Measurements from ENCODE around the gene TRHDE.

Gene TRHDE, protein sequence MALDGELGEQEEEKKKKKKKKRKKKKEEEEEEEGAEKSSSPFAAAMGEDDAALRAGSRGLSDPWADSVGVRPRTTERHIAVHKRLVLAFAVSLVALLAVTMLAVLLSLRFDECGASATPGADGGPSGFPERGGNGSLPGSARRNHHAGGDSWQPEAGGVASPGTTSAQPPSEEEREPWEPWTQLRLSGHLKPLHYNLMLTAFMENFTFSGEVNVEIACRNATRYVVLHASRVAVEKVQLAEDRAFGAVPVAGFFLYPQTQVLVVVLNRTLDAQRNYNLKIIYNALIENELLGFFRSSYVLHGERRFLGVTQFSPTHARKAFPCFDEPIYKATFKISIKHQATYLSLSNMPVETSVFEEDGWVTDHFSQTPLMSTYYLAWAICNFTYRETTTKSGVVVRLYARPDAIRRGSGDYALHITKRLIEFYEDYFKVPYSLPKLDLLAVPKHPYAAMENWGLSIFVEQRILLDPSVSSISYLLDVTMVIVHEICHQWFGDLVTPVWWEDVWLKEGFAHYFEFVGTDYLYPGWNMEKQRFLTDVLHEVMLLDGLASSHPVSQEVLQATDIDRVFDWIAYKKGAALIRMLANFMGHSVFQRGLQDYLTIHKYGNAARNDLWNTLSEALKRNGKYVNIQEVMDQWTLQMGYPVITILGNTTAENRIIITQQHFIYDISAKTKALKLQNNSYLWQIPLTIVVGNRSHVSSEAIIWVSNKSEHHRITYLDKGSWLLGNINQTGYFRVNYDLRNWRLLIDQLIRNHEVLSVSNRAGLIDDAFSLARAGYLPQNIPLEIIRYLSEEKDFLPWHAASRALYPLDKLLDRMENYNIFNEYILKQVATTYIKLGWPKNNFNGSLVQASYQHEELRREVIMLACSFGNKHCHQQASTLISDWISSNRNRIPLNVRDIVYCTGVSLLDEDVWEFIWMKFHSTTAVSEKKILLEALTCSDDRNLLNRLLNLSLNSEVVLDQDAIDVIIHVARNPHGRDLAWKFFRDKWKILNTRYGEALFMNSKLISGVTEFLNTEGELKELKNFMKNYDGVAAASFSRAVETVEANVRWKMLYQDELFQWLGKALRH

DNA sequence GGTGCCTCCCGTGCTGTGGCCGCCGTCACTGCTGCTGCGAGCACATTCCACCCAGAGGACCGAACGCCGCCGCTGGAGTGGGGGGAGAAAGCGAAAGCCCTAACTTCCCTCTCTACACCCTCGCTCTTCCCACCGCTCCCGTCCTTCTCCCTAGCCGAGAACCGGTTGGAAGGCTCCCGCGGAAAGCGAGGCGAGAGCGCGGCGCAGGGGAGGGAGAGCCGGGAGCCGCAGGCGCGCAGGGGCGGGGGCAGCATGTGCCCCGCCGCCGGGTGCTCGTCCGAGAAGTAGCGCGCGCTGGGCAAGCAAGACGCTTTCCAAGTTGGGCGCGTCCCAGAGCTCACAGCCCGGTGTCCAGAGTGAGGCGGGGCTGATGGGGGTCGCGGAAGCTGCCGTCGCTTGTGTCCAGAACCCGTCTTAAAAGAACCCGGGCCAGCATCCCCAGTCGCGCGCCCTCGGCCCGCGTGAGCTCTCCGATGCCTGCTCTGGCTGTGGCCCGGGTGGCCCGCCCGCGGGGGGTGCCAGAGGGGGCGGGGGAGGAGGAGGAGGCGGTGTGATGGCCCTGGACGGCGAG lies at the start of gene TRHDE:
TRHDE (plus strand) TSS at position 280 of the 571 bp plus-strand sequence; CDS start at position 554, 274 bp downstream.
- no peak for TF ChIP-seq POLR2A (IDR thresholded peaks at IDR 0.05; ENCODE audit: low read depth, low read length)
- DNase-seq (ENCODE audit: insufficient read length, low spot score) (no peak), FAIRE-seq (no peak)

DNA sequence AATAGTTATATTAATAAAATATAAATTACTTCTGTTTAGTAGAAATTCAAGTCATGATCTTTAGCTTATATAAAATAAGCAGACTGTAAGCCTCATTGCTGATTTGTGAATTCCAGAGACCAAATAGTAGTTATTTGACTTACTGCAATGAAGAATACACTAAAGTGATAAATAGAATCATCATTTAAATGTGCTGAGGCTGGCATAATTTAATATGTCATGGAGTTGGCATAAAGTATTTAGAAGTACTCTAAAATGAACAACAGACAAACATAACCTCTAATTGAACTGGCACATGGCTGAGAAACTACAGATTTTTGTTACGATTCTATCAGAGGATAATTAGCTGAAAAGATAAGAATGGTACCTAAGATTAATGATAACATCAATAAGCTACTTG lies 45.7 kb upstream of the TRHDE start:
- DNase-seq (ENCODE audit: insufficient read length, low spot score) = no peak
- no peak for FAIRE-seq
- no peak for TF ChIP-seq POLR2A (IDR thresholded peaks at IDR 0.05; ENCODE audit: low read depth, low read length)

DNA sequence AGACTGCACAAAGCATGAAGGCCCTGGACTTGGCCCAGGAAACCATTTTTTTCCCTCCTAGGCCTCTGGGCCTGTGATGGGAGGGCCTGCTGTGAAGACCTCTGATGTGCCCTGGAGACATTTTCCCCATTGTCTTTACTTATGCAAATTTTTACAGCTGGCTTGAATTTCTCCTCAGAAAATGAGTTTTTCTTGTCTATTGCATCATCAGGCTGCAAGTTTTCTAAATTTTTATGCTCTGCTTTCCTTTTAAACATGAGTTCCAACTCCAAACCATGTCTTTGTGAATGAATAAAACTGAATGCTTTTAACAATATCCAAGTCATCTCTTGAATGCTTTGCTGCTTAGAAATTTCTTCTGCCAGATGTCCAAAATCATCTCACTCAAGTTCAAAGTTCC lies 43.7 kb upstream of the TRHDE start:
- FAIRE-seq (no peak), DNase-seq (ENCODE audit: insufficient read length, low spot score) (no peak)
- TF ChIP-seq POLR2A (IDR thresholded peaks at IDR 0.05; ENCODE audit: low read depth, low read length) = no peak

DNA sequence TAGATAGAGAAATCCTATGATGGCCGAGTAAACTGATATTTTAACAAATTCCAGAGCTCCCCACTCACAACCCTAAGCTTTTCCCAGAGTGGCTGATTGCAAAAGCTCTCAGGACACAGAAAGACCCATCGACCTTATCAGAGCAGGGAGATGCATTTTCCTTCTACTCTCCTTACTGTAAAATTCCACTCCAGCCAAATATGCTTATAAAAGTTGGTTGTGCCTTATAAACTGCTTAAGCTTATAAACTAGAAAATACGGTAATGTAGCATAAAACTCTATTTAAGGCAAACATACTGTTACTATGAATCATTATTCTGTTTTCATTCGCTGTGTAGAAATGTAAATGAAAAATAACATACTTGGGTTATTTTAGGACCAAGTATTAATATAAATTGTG lies 41.6 kb upstream of the TRHDE start:
- DNase-seq (ENCODE audit: insufficient read length, low spot score) (no peak), FAIRE-seq (no peak)
- TF ChIP-seq POLR2A (IDR thresholded peaks at IDR 0.05; ENCODE audit: low read depth, low read length) = no peak

DNA sequence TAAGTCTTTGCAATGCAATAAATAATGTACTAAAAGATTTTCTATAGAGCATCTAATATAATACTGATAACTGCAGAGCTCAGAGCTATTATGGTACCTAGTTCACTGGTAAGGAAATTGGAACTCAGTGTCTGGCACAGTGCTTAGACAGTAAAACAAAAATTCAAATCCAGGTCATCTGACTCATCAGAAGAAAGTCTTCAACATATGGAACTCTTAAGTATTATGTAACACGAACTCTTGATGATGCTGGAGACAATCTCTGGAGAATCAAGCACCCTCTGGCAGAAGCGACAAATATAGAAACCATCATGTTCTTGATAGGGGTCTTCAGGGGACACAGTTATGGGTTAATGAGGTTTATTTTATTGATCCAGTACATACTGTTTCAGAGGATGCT lies 37.3 kb upstream of the TRHDE start:
- DNase-seq (ENCODE audit: insufficient read length, low spot score) = no peak
- no peak for FAIRE-seq
- TF ChIP-seq POLR2A (IDR thresholded peaks at IDR 0.05; ENCODE audit: low read depth, low read length) = no peak

DNA sequence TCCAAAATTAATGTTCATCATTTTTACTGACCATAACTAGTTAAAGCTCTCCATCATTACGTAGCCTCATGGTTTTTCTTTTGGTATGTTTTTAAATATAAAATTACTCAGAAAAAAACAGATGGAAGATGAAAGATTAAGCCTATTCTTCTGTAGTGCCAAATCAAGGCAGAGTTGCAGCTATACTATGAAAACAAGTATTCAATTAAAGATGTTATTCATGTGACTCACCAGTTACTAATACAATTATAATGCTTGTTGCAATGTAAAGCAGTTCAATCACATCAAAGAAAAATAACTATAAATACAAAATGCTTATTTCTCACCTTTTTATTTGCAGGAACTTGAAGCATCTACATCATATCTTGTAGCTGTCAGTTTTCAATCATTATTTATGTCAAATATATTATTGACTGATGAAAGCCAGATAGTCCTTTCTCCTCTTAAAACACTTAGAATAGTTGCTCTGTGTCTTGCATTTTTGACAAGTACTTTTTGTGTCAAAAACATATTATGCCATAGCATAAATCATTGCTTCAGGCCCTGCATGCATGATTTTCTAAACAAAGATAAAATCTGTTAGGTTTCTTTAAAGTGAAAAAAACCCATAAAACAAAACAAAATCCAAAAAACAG lies 36.0 kb upstream of the TRHDE start:
- DNase-seq (ENCODE audit: insufficient read length, low spot score) (no peak), FAIRE-seq (no peak)
- no peak for TF ChIP-seq POLR2A (IDR thresholded peaks at IDR 0.05; ENCODE audit: low read depth, low read length)

DNA sequence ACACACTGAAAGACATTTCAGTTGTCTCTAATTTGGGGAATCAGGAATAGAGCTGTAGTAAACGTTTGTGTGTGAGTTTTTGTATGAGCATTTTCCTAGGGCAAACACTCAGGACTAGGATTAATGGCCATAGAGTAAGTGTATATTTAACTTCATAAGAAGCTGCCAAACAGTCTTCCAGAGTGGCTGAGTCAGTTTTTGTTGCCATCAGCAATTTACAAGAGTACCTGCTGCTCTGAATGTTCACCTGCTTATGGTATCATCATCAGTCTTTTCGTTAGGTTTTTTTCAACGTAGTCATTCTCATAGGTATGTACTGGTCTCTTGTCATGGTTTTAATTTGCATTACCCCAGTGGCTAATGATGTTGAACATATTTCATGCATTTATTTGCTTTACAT lies 30.6 kb upstream of the TRHDE start:
- FAIRE-seq (no peak), DNase-seq (ENCODE audit: insufficient read length, low spot score) (no peak)
- no peak for TF ChIP-seq POLR2A (IDR thresholded peaks at IDR 0.05; ENCODE audit: low read depth, low read length)

DNA sequence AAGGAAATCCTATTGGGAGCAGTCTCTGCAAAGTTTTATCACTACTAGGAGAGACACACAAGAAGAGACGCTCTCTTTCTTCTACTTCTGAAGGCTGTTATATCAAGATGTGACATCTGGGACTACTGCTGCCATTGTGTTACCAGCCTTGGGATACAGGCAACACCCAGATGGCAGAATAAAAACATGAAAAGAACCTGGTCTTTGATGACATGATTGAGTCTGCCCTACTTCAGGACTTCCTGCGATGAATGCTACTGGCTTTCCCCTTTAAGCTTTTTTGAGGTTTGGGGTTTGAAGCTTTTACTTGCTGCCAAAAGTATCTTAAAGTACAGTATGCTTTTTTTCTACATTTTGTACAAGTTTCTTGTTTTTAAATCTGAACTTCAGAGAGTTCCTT lies 29.2 kb upstream of the TRHDE start:
- DNase-seq (ENCODE audit: insufficient read length, low spot score) (no peak), FAIRE-seq (no peak)
- no peak for TF ChIP-seq POLR2A (IDR thresholded peaks at IDR 0.05; ENCODE audit: low read depth, low read length)

DNA sequence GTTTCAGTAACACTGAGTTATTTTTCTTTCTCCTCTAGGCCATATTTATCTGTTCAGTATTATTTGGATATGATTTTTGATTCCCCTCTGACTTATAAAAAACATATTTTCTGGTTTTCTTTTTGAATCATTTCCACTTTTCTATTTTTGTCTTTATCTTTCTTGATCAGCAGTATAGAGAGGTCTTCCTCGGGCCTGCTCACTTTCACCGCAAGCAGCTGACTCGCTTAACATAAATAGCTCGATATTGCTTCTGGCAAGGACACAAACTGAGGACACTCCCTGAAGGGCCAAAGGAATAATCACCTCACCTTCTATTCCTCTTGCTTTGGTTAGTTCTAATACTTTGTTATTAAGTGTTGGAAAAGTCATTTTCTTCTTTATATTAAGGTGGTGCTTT lies 25.8 kb upstream of the TRHDE start:
- TF ChIP-seq POLR2A (IDR thresholded peaks at IDR 0.05; ENCODE audit: low read depth, low read length) = no peak
- no peak for DNase-seq (ENCODE audit: insufficient read length, low spot score)
- no peak for FAIRE-seq

DNA sequence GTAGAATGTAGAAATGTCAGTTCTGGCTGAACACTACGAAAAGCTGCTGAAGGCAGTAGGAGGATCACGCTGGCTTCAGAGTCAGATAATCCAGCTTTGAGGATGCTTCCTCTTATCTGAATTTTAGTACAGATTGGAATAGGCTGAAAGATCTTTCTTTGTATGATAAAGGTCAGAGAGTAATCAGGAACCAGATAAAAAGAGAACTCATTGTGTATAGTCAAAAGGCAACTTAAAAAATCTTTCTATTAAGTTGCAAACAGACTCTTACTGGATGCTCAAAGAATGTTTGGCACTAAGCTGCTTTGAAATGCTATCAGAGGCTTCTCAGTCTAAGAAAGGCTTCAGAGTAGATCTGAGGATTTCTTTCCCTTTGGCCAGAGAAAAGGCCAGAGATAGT lies 21.8 kb upstream of the TRHDE start:
- TF ChIP-seq POLR2A (IDR thresholded peaks at IDR 0.05; ENCODE audit: low read depth, low read length) = no peak
- FAIRE-seq (no peak), DNase-seq (ENCODE audit: insufficient read length, low spot score) (no peak)

DNA sequence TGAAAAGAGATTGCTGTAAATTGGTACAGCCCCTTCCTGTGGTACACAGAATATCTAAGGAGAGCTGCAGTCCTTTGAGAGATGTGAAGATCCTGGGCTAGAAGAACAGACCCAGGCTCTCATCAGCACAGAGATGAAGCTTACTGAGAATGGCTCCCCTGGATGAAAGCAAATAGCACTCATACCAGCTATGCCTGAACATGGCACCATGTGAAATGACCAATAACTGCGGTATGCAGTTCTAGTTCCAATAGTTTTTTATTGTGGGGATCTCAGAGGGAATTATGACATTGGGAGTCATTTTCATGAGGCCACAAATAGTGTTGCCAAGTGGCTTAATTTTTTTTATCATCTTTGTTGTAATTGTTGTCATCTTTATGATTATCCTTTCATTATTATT lies 15.4 kb upstream of the TRHDE start:
- no peak for DNase-seq (ENCODE audit: insufficient read length, low spot score)
- TF ChIP-seq POLR2A (IDR thresholded peaks at IDR 0.05; ENCODE audit: low read depth, low read length) = no peak
- FAIRE-seq = no peak

DNA sequence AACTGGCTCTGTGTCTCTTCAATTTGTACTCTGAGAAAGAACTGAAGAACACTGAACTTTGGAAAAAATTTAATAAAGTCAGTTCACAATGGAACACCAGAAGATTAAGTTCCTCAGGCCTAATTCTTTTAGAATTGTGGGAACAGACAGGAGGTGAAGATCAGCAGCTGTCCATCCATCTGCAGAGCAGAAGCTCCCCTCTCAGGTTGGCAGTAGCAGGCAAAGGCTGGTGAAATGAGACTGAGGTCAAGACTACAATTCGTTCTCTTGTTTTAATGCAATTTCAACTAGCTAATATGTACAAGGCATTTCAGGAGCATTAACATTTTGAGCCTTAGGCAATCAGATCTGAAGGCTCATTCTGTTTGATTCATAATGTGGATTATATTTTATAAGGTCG lies 10.3 kb upstream of the TRHDE start:
- DNase-seq (ENCODE audit: insufficient read length, low spot score) (no peak), FAIRE-seq (no peak)
- TF ChIP-seq POLR2A (IDR thresholded peaks at IDR 0.05; ENCODE audit: low read depth, low read length) = no peak

DNA sequence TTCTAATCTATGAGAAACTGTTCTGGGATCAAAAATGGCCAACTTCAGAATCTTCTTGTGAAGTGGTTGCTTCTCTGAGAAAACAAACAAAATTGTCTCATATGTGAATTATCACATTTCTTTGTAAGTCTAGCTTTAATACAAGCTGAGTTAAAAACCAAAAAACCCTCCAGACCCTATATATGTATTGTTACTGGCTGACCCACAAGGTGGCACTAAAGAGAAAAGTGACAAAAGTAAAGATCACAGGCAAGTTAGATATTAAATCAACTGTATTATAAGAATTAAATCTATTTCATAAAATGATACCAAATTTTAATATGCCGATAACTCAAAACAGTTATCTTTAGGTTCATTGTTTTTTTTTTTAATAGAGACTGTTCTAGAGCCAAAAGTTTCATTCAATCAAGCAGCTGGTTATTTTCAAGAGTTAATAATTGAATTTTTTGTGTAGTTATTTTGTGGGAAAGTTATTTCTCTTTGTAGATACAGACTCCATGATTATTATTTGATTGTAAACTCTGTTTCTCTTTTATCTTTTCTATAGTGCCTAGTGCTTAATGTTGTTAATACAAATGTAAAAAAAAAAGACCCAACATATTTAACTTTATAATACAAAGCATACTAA lies 7.5 kb upstream of the TRHDE start:
- DNase-seq (ENCODE audit: insufficient read length, low spot score) (no peak), FAIRE-seq (peak; percentile 45)
- TF ChIP-seq POLR2A (IDR thresholded peaks at IDR 0.05; ENCODE audit: low read depth, low read length) = no peak
